B cell (primary cell): ENCODE results near the gene IPO13. TPM values are rescaled to one million over a fixed set of nuclear protein-coding genes. Genes with fewer than 3 reads are reported as not detected.

Experiments used
- ATAC-seq: fragments of 200-7000 bp; cut with Tn5 transposase; one replicate; pipeline ENCODE4 v1.10.0; 2021; ENCODE audit warnings: low read depth, mild to moderate bottlenecking, moderate number of reproducible peaks, moderate library complexity
- CTCF ChIA-PET: fragments of 350-600 bp; sonication (Branson Sonifier 250); formaldehyde crosslinking; loops from one replicate; lab custom pipeline; 2021; ENCODE audit warnings: antibody characterized with exemption, inconsistent platforms; lab: Charles Lee
- POLR2A ChIA-PET: fragments of 350-600 bp; sonication (Branson Sonifier 250); formaldehyde crosslinking; loops from one replicate; lab custom pipeline; 2021; ENCODE audit warnings: antibody characterized with exemption; lab: Charles Lee
- DNase-seq: peaks from one replicate; pipeline ENCODE4 v3.0.0; 2013
- H2AFZ ChIP-seq: 2 replicates; pipeline ENCODE4 v1.6.1; 2012; ENCODE audit warnings: mild to moderate bottlenecking, low read depth, low read length; ENCODE audit not compliant: insufficient read depth, poor library complexity, severe bottlenecking
- H3K27ac ChIP-seq, 2 donors: 1 replicate in 1 of 2; 2 replicates in 1 of 2; pipeline ENCODE4 v1.5.1; 2012 to 2013; ENCODE audit warnings: low read length in 2 of 2, mild to moderate bottlenecking in 2 of 2, moderate library complexity in 1 of 2
- H3K27me3 ChIP-seq, 4 experiments: fragments of 200-600 bp in 1 of 4; sonication (generic) in 1 of 4; replicated peaks in 1 of 4; 1 replicate in 2 of 4; 2 replicates in 2 of 4; pipeline versions ENCODE4 v1.6.1 to v1.7.0; 2013 to 2016; ENCODE audit warnings: low read length in 3 of 4, mild to moderate bottlenecking in 2 of 4, mixed read lengths in 1 of 4, moderate library complexity in 1 of 4; ENCODE audit not compliant: insufficient read depth in 4 of 4, control insufficient read depth in 3 of 4; ENCODE audit errors: control extremely low read depth in 1 of 4
- H3K36me3 ChIP-seq, 2 experiments: replicated peaks in 1 of 2; 1 replicate in 1 of 2; 2 replicates in 1 of 2; pipeline versions ENCODE4 v1.6.1 to v1.7.1; 2013; ENCODE audit warnings: low read length in 1 of 2; ENCODE audit not compliant: insufficient read depth in 2 of 2, control insufficient read depth in 1 of 2; ENCODE audit errors: control extremely low read depth in 1 of 2, extremely low read depth in 1 of 2
- H3K4me1 ChIP-seq, 2 donors: fragments of 200-600 bp in 1 of 2; sonication (generic) in 1 of 2; 1 replicate in 1 of 2; 2 replicates in 1 of 2; pipeline versions ENCODE4 v1.5.1 to v1.6.1; 2013 to 2017; ENCODE audit warnings: low read length in 2 of 2; ENCODE audit not compliant: control insufficient read depth in 2 of 2, insufficient read depth in 2 of 2
- H3K4me2 ChIP-seq: replicated peaks from 2 replicates; pipeline ENCODE3; 2012; ENCODE audit warnings: mild to moderate bottlenecking, low read depth, low read length; ENCODE audit not compliant: poor library complexity, severe bottlenecking
- H3K4me3 ChIP-seq, 5 experiments: fragments of 200-600 bp in 1 of 5; sonication (generic) in 1 of 5; 1 replicate in 3 of 5; 2 replicates in 2 of 5; pipeline versions ENCODE4 v1.5.1 to v1.7.0; 2011 to 2016; ENCODE audit warnings: low read length in 4 of 5, mild to moderate bottlenecking in 4 of 5, low read depth in 2 of 5, control low read depth in 1 of 5, moderate library complexity in 1 of 5; ENCODE audit not compliant: insufficient read depth in 1 of 5; ENCODE audit errors: control extremely low read depth in 1 of 5, extremely low read depth in 1 of 5
- H3K79me2 ChIP-seq: fragments of 200-600 bp; sonication (generic); one replicate; pipeline ENCODE4 v1.6.0; 2016; ENCODE audit warnings: low read length; ENCODE audit not compliant: control insufficient read depth, insufficient read depth
- H3K9ac ChIP-seq: fragments of 200-600 bp; sonication (generic); 2 replicates; pipeline ENCODE4 v1.6.1; 2017; ENCODE audit warnings: mild to moderate bottlenecking, low read length, moderate library complexity
- H3K9me3 ChIP-seq, 3 donors: one replicate each; pipeline versions ENCODE4 v1.6.1 to v1.7.1; 2013; ENCODE audit warnings: low read length in 2 of 3; ENCODE audit not compliant: control insufficient read depth in 2 of 3, insufficient read depth in 1 of 3; ENCODE audit errors: control extremely low read depth in 1 of 3
- H4K20me1 ChIP-seq: 2 replicates; pipeline ENCODE4 v1.6.0; 2012; ENCODE audit warnings: mild to moderate bottlenecking, low read length; ENCODE audit not compliant: insufficient read depth, control insufficient read depth, poor library complexity, severe bottlenecking
- H3K27ac Mint-ChIP-seq: one replicate; pipeline ENCODE4 v1.8.0; 2021; ENCODE audit warnings: mixed read lengths
- H3K27me3 Mint-ChIP-seq: one replicate; pipeline ENCODE4 v1.8.0; 2021; ENCODE audit warnings: mixed read lengths
- H3K4me1 Mint-ChIP-seq: one replicate; pipeline ENCODE4 v1.8.0; 2021; ENCODE audit warnings: mixed read lengths
- H3K4me3 Mint-ChIP-seq: one replicate; pipeline ENCODE4 v1.8.0; 2021; ENCODE audit warnings: mixed read lengths
- H3K9me3 Mint-ChIP-seq: one replicate; pipeline ENCODE4 v1.8.0; 2022; ENCODE audit warnings: mixed read lengths; ENCODE audit not compliant: insufficient read depth
- CTCF ChIP-seq: fragments of 200-600 bp; IDR thresholded peaks from one replicate; pipeline ENCODE4 v1.8.0; 2022; ENCODE audit warnings: antibody characterized with exemption, mild to moderate bottlenecking
- EZH2 ChIP-seq: IDR thresholded peaks from 2 replicates; pipeline ENCODE4 v1.6.1; 2012; ENCODE audit warnings: borderline replicate concordance, low read depth, mild to moderate bottlenecking, moderate library complexity, low read length; ENCODE audit not compliant: insufficient read depth, poor library complexity, severe bottlenecking
- WGBS: methylation state at CpG from one replicate; pipeline ENCODE4 v1.1.5; 2013; ENCODE audit warnings: missing lambda C conversion rate; ENCODE audit not compliant: insufficient coverage; 5-methylcytosine and 5-hydroxymethylcytosine counted together
- intact Hi-C: fragments of 100-400 bp; cut with micrococcal nuclease; formaldehyde crosslinking; loops from one replicate; pipeline ENCODE4 v1.10.0; 2022
- polyA plus RNA-seq: library from polyadenylated mRNA; depleted of rRNA; stranded (reverse); fragments of >200 nt; gene quantifications from 2 replicates; pipeline ENCODE4 v1.2.3, GENCODE V29; 2012
- total RNA-seq, 2 donors: library from RNA; stranded (reverse); fragments of 120-200 nt in 1 of 2; gene quantifications; 1 replicate in 1 of 2; 2 replicates in 1 of 2; pipeline versions ENCODE4 v1.2.3 to v1.2.4, GENCODE V29; 2013 to 2022

The IPO13 gene
- total and polyA plus RNA-seq, 2 donors (not counting 1 experiment from before 2014, with no cell fraction given): 18.7 to 19.7 TPM

GRCh38 chr1:44013949-44014348 lies 67.2 kb downstream of the IPO13 start:
- ATAC-seq (no peak), DNase-seq (no peak)
- Mint-ChIP-seq H3K4me3 (no peak overlapping the region), H3K9me3 (no peaks in the 10 kb centered on the region), H3K27me3 (peaks cover 9% of the 10 kb centered on the region), H3K4me1 (no peaks in the 10 kb centered on the region), H3K27ac (no peak overlapping the region)
- Histone ChIP-seq H3K79me2 (no peaks in the 10 kb centered on the region), H2AFZ (no peak overlapping the region), H3K9ac (no peak overlapping the region), H3K27me3 (no peaks in the 10 kb centered on the region), H3K4me1 (no peaks in the 10 kb centered on the region), H3K36me3 (no peaks in the 10 kb centered on the region), H3K27ac (no peak overlapping the region), H3K4me2 (no peak overlapping the region), H4K20me1 (no peaks in the 10 kb centered on the region), H3K9me3 (no peaks in the 10 kb centered on the region), H3K4me3 (no peak overlapping the region)
- intact Hi-C loops: no loop called here
- TF ChIP-seq CTCF (no peak), EZH2 (no peak)
- CTCF ChIA-PET: interaction anchor here (0.6 to 3.6 kb wide), 4 partner anchors 8 to 22 kb away, joined by 4 to 21 read pairs (median 14); partner anchors contain the start of gene SLC6A9
- POLR2A ChIA-PET: interaction anchor here (0.6 kb wide), 1 partner anchor 25 kb away, joined by 3 read pairs; no protein-coding TSS in a partner anchor
- WGBS: 82% methylated on average over 5 of the region's 5 CpGs

- CTCF ChIA-PET: interaction anchor here (0.6 to 3.6 kb wide), 4 partner anchors 9 to 22 kb away, joined by 4 to 21 read pairs (median 14); partner anchors contain the start of gene SLC6A9
Observed at GRCh38 chr1:44014365-44015104, 67.8 kb downstream of the IPO13 start.

More at GRCh38 chr1:44014365-44015104, 67.8 kb downstream of the IPO13 start:
- no peaks in the 10 kb centered on the region for H3K36me3 ChIP-seq
- no peaks in the 10 kb centered on the region for H3K4me1 ChIP-seq
- Mint-ChIP-seq H3K27me3 (peaks cover 9% of the 10 kb centered on the region), H3K27ac (no peak overlapping the region), H3K4me3 (no peak overlapping the region), H3K4me1 (no peaks in the 10 kb centered on the region), H3K9me3 (no peaks in the 10 kb centered on the region)
- whole genome bisulfite sequencing: 88% methylated on average over 8 of the region's 8 CpGs
- intact Hi-C loops: no loop called here
- H3K4me3 ChIP-seq: no peak overlapping the region
- ATAC-seq: no peak
- no peaks in the 10 kb centered on the region for H3K9me3 ChIP-seq
- POLR2A ChIA-PET: interaction anchor here (0.6 kb wide), 1 partner anchor 26 kb away, joined by 3 read pairs; no protein-coding TSS in a partner anchor
- no peaks in the 10 kb centered on the region for H3K27me3 ChIP-seq
- H3K27ac ChIP-seq: no peak overlapping the region
- H3K4me2 ChIP-seq: no peak overlapping the region
- DNase-seq: no peak
- H2AFZ ChIP-seq: no peak overlapping the region
- H4K20me1 ChIP-seq: no peaks in the 10 kb centered on the region
- no peak overlapping the region for H3K9ac ChIP-seq
- TF ChIP-seq CTCF (no peak), EZH2 (no peak)
- no peaks in the 10 kb centered on the region for H3K79me2 ChIP-seq
